ENCODE data around the gene MAX. TPM values are rescaled to one million over a fixed set of nuclear protein-coding genes. Genes with fewer than 3 reads are reported as not detected.

MAX gene
- polyA plus RNA-seq, 1 donor from 2014 or later, result 55.3 TPM

- Histone ChIP-seq H3K27me3 (ENCODE audit: insufficient read depth, low read depth, low read length) (no peaks in the 10 kb centered on the region), H3K4me2 (ENCODE audit: low read length) (no peak overlapping the region)
- no peak for TF ChIP-seq POLR2AphosphoS5 (IDR thresholded peaks at IDR 0.05)
- TF ChIP-seq RAD21 (conservative IDR thresholded peaks at IDR 0.05), result no peak
- TF ChIP-seq CTCF (IDR thresholded peaks at IDR 0.05; ENCODE audit: poor library complexity, severe bottlenecking), result no peak
- TF ChIP-seq EZH2 (IDR thresholded peaks at IDR 0.05; ENCODE audit: borderline replicate concordance, insufficient read depth, low read length, poor library complexity, severe bottlenecking), result no peak
- no peak for TF ChIP-seq TAF1 (IDR thresholded peaks at IDR 0.05; ENCODE audit: low read depth)
- no peak for TF ChIP-seq MXI1 (conservative IDR thresholded peaks at IDR 0.05; ENCODE audit: poor library complexity, severe bottlenecking)
- TF ChIP-seq SMC3 (conservative IDR thresholded peaks at IDR 0.05; ENCODE audit: poor library complexity), result no peak
- no peak for TF ChIP-seq REST (IDR thresholded peaks at IDR 0.05; ENCODE audit: borderline replicate concordance)
- TF ChIP-seq EP300 (conservative IDR thresholded peaks at IDR 0.05; ENCODE audit: poor library complexity, severe bottlenecking), result no peak
Measured at GRCh38 chr14:65069874-65070413, 32.4 kb downstream of the MAX start.

DNA sequence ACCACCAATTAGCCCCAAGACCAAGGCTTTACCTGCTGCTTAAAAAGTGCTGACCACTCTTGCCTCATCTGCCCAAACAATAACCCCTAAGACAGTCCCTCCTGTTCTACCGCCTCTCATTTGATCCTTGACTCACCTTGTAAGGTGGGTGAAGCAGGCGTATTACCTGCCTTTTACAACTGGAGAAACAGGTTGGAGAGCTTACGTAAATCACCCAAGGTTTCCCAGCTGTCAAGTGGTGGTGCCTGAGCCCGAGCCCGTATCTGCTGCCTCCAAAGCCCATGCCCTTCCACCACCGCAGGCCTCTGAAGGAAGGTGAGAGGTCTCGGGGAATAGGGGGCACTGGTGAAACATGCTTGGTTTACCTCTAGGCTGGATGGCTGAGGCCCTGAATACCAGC is 36.6 kb downstream of the MAX start:
- Histone ChIP-seq H3K9ac (ENCODE audit: low read length) (no peak overlapping the region), H4K20me1 (ENCODE audit: insufficient read depth) (no peaks in the 10 kb centered on the region), H2AFZ (ENCODE audit: low read depth, low read length) (no peak overlapping the region), H3K27ac (ENCODE audit: low read length) (no peak overlapping the region), H3K27me3 (ENCODE audit: insufficient read depth, low read depth, low read length) (no peaks in the 10 kb centered on the region), H3K36me3 (ENCODE audit: insufficient read depth, low read length) (peaks cover 6% of the 10 kb centered on the region), H3K9me2 (ENCODE audit: insufficient read depth, low read length) (no peaks in the 10 kb centered on the region), H3K9me3 (ENCODE audit: low read length) (no peaks in the 10 kb centered on the region), H3K4me2 (ENCODE audit: low read length) (no peak overlapping the region), H3K4me3 (ENCODE audit: low read length) (no peak overlapping the region), H3K79me2 (replicated peaks; ENCODE audit: insufficient read depth, low read length) (no peaks in the 10 kb centered on the region), H3F3A (ENCODE audit: insufficient read depth, low read length, poor library complexity, severe bottlenecking) (no peaks in the 10 kb centered on the region)
- TF ChIP-seq CTCF (IDR thresholded peaks at IDR 0.05; ENCODE audit: poor library complexity, severe bottlenecking) (no peak), SMC3 (conservative IDR thresholded peaks at IDR 0.05; ENCODE audit: poor library complexity) (no peak), POLR2AphosphoS5 (IDR thresholded peaks at IDR 0.05) (no peak), EP300 (conservative IDR thresholded peaks at IDR 0.05; ENCODE audit: poor library complexity, severe bottlenecking) (no peak), TAF1 (IDR thresholded peaks at IDR 0.05; ENCODE audit: low read depth) (no peak), RAD21 (conservative IDR thresholded peaks at IDR 0.05) (no peak), MXI1 (conservative IDR thresholded peaks at IDR 0.05; ENCODE audit: poor library complexity, severe bottlenecking) (no peak), REST (IDR thresholded peaks at IDR 0.05; ENCODE audit: borderline replicate concordance) (no peak), EZH2 (IDR thresholded peaks at IDR 0.05; ENCODE audit: borderline replicate concordance, insufficient read depth, low read length, poor library complexity, severe bottlenecking) (no peak)

More at GRCh38 chr14:65069874-65070413, 32.4 kb downstream of the MAX start:
- Histone ChIP-seq H3K36me3 (ENCODE audit: insufficient read depth, low read length) (peaks cover 6% of the 10 kb centered on the region), H3K9ac (ENCODE audit: low read length) (no peak overlapping the region), H3K9me3 (ENCODE audit: low read length) (no peaks in the 10 kb centered on the region), H3K27ac (ENCODE audit: low read length) (no peak overlapping the region), H3F3A (ENCODE audit: insufficient read depth, low read length, poor library complexity, severe bottlenecking) (no peaks in the 10 kb centered on the region), H3K79me2 (replicated peaks; ENCODE audit: insufficient read depth, low read length) (no peaks in the 10 kb centered on the region), H2AFZ (ENCODE audit: low read depth, low read length) (no peak overlapping the region), H4K20me1 (ENCODE audit: insufficient read depth) (no peaks in the 10 kb centered on the region), H3K4me3 (ENCODE audit: low read length) (no peak overlapping the region), H3K9me2 (ENCODE audit: insufficient read depth, low read length) (no peaks in the 10 kb centered on the region)
